Right lobe of liver (tissue), 4 donors: ENCODE results near the gene ZDHHC14.

Source experiments
- POLR2A ChIP-seq: fragments of 450-650 bp; IDR thresholded peaks from one replicate; pipeline ENCODE4 v1.6.1; 2017; ENCODE audit warnings: antibody characterized with exemption, mild to moderate bottlenecking
- TF ChIP-seq, protein P1 (sequence below), 4 donors: fragments of 200-600 bp in 3 of 4; fragments of 450-650 bp in 1 of 4; IDR thresholded peaks; one replicate each; pipeline versions ENCODE4 v1.5.1 to v1.8.0; 2016 to 2022; ENCODE audit warnings: antibody characterized with exemption in 4 of 4, mild to moderate bottlenecking in 2 of 4
- donor health status: DM: no; HTN: no; CAD: no.
- donor health status: DM: no; HTN: no; CAD: no.
- donor health status: DM: no; HTN: yes; CAD: no.

DNA sequence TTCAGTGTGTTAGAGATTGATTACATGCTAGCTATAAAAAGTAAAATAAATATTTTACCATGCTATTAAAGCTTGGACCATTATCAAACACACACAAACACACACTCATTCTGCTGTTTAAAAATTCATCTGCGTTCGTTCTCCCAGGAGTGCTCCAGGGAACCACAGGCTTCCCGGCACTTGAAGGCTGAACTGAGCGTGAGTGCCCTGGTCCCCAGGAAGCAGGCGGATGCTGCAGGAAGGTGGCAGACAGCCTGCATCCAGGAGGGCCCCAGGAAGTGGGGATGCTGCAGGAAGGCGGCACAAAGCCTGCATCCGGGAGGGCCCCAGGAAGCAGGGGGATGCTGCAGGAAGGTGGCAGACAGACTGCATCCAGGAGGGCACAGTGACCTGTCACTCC, 294.8 kb downstream of the ZDHHC14 start:
- no peak for TF ChIP-seq POLR2A
- TF ChIP-seq, protein P1, sequence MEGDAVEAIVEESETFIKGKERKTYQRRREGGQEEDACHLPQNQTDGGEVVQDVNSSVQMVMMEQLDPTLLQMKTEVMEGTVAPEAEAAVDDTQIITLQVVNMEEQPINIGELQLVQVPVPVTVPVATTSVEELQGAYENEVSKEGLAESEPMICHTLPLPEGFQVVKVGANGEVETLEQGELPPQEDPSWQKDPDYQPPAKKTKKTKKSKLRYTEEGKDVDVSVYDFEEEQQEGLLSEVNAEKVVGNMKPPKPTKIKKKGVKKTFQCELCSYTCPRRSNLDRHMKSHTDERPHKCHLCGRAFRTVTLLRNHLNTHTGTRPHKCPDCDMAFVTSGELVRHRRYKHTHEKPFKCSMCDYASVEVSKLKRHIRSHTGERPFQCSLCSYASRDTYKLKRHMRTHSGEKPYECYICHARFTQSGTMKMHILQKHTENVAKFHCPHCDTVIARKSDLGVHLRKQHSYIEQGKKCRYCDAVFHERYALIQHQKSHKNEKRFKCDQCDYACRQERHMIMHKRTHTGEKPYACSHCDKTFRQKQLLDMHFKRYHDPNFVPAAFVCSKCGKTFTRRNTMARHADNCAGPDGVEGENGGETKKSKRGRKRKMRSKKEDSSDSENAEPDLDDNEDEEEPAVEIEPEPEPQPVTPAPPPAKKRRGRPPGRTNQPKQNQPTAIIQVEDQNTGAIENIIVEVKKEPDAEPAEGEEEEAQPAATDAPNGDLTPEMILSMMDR (IDR thresholded peaks at IDR 0.05) = no peak
